GM18526 (cell line): ENCODE data around the gene GAGE10.
"Not testable (repeated sequence)": the region's sequence is repeated elsewhere in the genome, so short reads cannot be mapped to it uniquely, and the experiment has no call there.

Experiments used
- POLR2A ChIP-seq: IDR thresholded peaks from 3 replicates; pipeline ENCODE4 v1.6.1; 2011; ENCODE audit not compliant: insufficient read length; ENCODE audit errors: extremely low read depth

The GAGE10 gene

GRCh38 chrX:49292400-49293362 lies 10.8 kb upstream of the GAGE10 start:
- no peak for TF ChIP-seq POLR2A

GRCh38 chrX:49300703-49301102 lies 2.7 kb upstream of the GAGE10 start:
- no peak for TF ChIP-seq POLR2A

- no peak for TF ChIP-seq POLR2A
These were observed 5.3 kb downstream of the GAGE10 start for GRCh38 chrX:49308604-49309269.

- TF ChIP-seq POLR2A = no peak
These were observed 6.0 kb downstream of the GAGE10 start for GRCh38 chrX:49309401-49309981.

- TF ChIP-seq POLR2A = no peak
These were observed 6.9 kb downstream of the GAGE10 start for GRCh38 chrX:49310371-49310770.

GRCh38 chrX:49312176-49312575 lies 8.7 kb downstream of the GAGE10 start:
- TF ChIP-seq POLR2A = no peak

- no peak for TF ChIP-seq POLR2A
These were observed 12.6 kb downstream of the GAGE10 start for GRCh38 chrX:49316085-49316484.

- not testable (repeated sequence) for TF ChIP-seq POLR2A
These were observed 18.3 kb downstream of the GAGE10 start, which contains the start of gene GAGE12J for GRCh38 chrX:49321737-49322136. GAGE12J (plus strand) TSS chrX:49322037; CDS start chrX:49323194, 1,157 bp downstream.

- not testable (repeated sequence) for TF ChIP-seq POLR2A
These were observed 27.8 kb downstream of the GAGE10 start, which contains the start of gene GAGE13 for GRCh38 chrX:49331282-49331681. GAGE13 (plus strand) TSS chrX:49331582; CDS start chrX:49332738, 1,156 bp downstream.
